Right renal pelvis (tissue), 4 donors: ENCODE results near the gene ZNF397. TPM values are rescaled to one million over a fixed set of nuclear protein-coding genes. Genes with fewer than 3 reads are reported as not detected.

Experiments used
- DNase-seq, 4 donors: peaks; one replicate each; pipeline ENCODE4 v3.0.0-alpha.2; 2013; ENCODE audit warnings: low read depth in 4 of 4, low spot score in 3 of 4, missing footprints in 1 of 4
- polyA plus RNA-seq, 4 donors: library from polyadenylated mRNA; unstranded; fragments of 120-200 nt; gene quantifications; one replicate each; pipeline ENCODE4 v1.2.1, GENCODE V29; 2013; ENCODE audit not compliant: insufficient read length in 4 of 4

Gene ZNF397
- polyA plus RNA-seq, 4 donors = 45.4 to 58.2 (median 50.1) TPM

GRCh38 chr18:35245719-35246317 lies 5.0 kb downstream of the ZNF397 start:
- no peak for DNase-seq

GRCh38 chr18:35246831-35247230 lies 6.0 kb downstream of the ZNF397 start:
- no peak for DNase-seq

- DNase-seq = no peak
These were observed 6.8 kb downstream of the ZNF397 start for GRCh38 chr18:35247412-35248249.

- DNase-seq = no peak
These were observed 7.6 kb downstream of the ZNF397 start for GRCh38 chr18:35248429-35248828.

GRCh38 chr18:35252466-35252865 lies 11.6 kb downstream of the ZNF397 start:
- DNase-seq = no peak

GRCh38 chr18:35253655-35254287 lies 12.9 kb downstream of the ZNF397 start:
- no peak for DNase-seq

GRCh38 chr18:35256947-35257346 lies 16.1 kb downstream of the ZNF397 start:
- DNase-seq = no peak

- DNase-seq = no peak
These were observed 23.6 kb downstream of the ZNF397 start for GRCh38 chr18:35264409-35264808.

GRCh38 chr18:35267161-35267651 lies 26.4 kb downstream of the ZNF397 start:
- peak; percentile 69 to 75 (median 72) for DNase-seq

- peak in 1 of 4 donors; percentile 4 for DNase-seq
These were observed 27.0 kb downstream of the ZNF397 start for GRCh38 chr18:35267809-35268208.

GRCh38 chr18:35268821-35269220 lies 28.0 kb downstream of the ZNF397 start:
- DNase-seq = no peak

GRCh38 chr18:35271656-35272055 lies 30.8 kb downstream of the ZNF397 start:
- no peak for DNase-seq

- DNase-seq = no peak
These were observed 35.4 kb downstream of the ZNF397 start for GRCh38 chr18:35276267-35276666.

- DNase-seq = no peak
These were observed 36.8 kb downstream of the ZNF397 start for GRCh38 chr18:35277633-35278032.

GRCh38 chr18:35278085-35278484 lies 37.3 kb downstream of the ZNF397 start:
- no peak for DNase-seq

- DNase-seq = no peak
These were observed 38.1 kb downstream of the ZNF397 start for GRCh38 chr18:35278969-35279368.

GRCh38 chr18:35282353-35282752 lies 41.5 kb downstream of the ZNF397 start:
- no peak for DNase-seq

- DNase-seq = no peak
These were observed 43.3 kb downstream of the ZNF397 start for GRCh38 chr18:35283923-35284794.

- no peak for DNase-seq
These were observed 44.0 kb downstream of the ZNF397 start for GRCh38 chr18:35284841-35285240.

GRCh38 chr18:35289293-35289692 lies 48.5 kb downstream of the ZNF397 start:
- peak in 1 of 4 donors; percentile 0 for DNase-seq

- peak in 1 of 4 donors; percentile 26 for DNase-seq
These were observed 48.9 kb downstream of the ZNF397 start for GRCh38 chr18:35289727-35290093.
